Sigmoid colon (tissue), 7 donors: ENCODE measurements around the gene RADX. TPM values are rescaled to one million over a fixed set of nuclear protein-coding genes. Genes with fewer than 3 reads are reported as not detected.

Experiments
- DNase-seq: peaks from one replicate; pipeline ENCODE4 v3.0.0-alpha.2; 2019
- H3K27ac ChIP-seq, 4 donors: fragments of 200-600 bp; sonication (generic); one replicate each; pipeline ENCODE4 v1.5.1; 2016 to 2019; ENCODE audit warnings: mild to moderate bottlenecking in 1 of 4
- H3K27me3 ChIP-seq, 3 donors: fragments of 200-600 bp; sonication (generic); one replicate each; pipeline ENCODE4 v1.5.1; 2019; ENCODE audit warnings: mild to moderate bottlenecking in 1 of 3
- H3K36me3 ChIP-seq, 4 donors: fragments of 200-600 bp; sonication (generic); one replicate each; pipeline ENCODE4 v1.5.1; 2016 to 2019
- H3K4me1 ChIP-seq, 4 donors: fragments of 200-600 bp; sonication (generic); one replicate each; pipeline ENCODE4 v1.5.1; 2017 to 2019
- H3K4me3 ChIP-seq, 4 donors: fragments of 200-600 bp; sonication (generic); one replicate each; pipeline ENCODE4 v1.5.1; 2017 to 2019; ENCODE audit warnings: mild to moderate bottlenecking in 2 of 4, moderate library complexity in 1 of 4
- H3K9me3 ChIP-seq, 4 donors: fragments of 200-600 bp in 3 of 4; sonication (generic) in 3 of 4; one replicate each; pipeline versions ENCODE4 v1.5.1 to v1.6.1; 2013 to 2019
- CTCF ChIP-seq, 4 experiments: fragments of 450-650 bp in 3 of 4; fragments of 200-600 bp in 1 of 4; IDR thresholded peaks; one replicate each; pipeline ENCODE4 v1.5.1; 2016 to 2019; ENCODE audit warnings: antibody characterized with exemption in 4 of 4, mild to moderate bottlenecking in 3 of 4, moderate library complexity in 2 of 4
- EP300 ChIP-seq, 4 donors: sonication (generic); formaldehyde crosslinking; IDR thresholded peaks; one replicate each; pipeline ENCODE4 v1.6.1; 2017; ENCODE audit warnings: antibody characterized with exemption in 4 of 4
- POLR2A ChIP-seq, 2 donors: fragments of 450-650 bp; IDR thresholded peaks; one replicate each; pipeline ENCODE4 v1.6.1; 2016; ENCODE audit warnings: antibody characterized with exemption in 2 of 2, mild to moderate bottlenecking in 2 of 2, moderate library complexity in 2 of 2
- POLR2AphosphoS5 ChIP-seq, 4 donors: sonication (generic); formaldehyde crosslinking; IDR thresholded peaks; one replicate each; pipeline ENCODE4 v1.6.1; 2017; ENCODE audit warnings: antibody characterized with exemption in 4 of 4
- WGBS, 2 donors: extraction: QIAGEN DNeasy Blood & Tissue Kit; methylation state at CpG; one replicate each; pipeline ENCODE4 v1.1.7; 2013; 5-methylcytosine and 5-hydroxymethylcytosine counted together
- intact Hi-C: fragments of 100-400 bp; cut with DNase I; formaldehyde crosslinking; loops from one replicate; pipeline ENCODE4 v1.15.1; 2023
- polyA plus RNA-seq, 3 donors: library from polyadenylated mRNA; stranded (reverse); fragments of 200-250 nt; gene quantifications; one replicate each; pipeline ENCODE4 v1.2.3, GENCODE V29; 2013
- total RNA-seq, 4 donors: library from RNA; depleted of rRNA; stranded (reverse); fragments of >200 nt; gene quantifications; one replicate each; pipeline ENCODE4 v1.1.0, GENCODE V29; 2016
- donor health status: healthy with polysubstance abuse.
- donor health status: Bipolar disorder and iron deficiency.
- donor health status: healthy.

Gene RADX
- total RNA-seq = 1 to 10 TPM; 1.1 to 7.3 (median 3.4) TPM
- under 1 TPM; 0.60 to 0.92 (median 0.92) TPM for polyA plus RNA-seq

GRCh38 chrX:106611679-106612392 lies at the start of gene RADX:
Gene RADX (plus strand): TSS chrX:106611978. CDS start chrX:106612081, 103 bp downstream.
- peaks cover 0 to 4% (median 0%) of the 10 kb centered on the region in 4 donors for H3K4me1 ChIP-seq
- DNase-seq = peak; percentile 88
- intact Hi-C loops = loop anchor here (5.0 kb wide), 1 partner anchor 190 kb away; the partner anchor contains the start of gene TBC1D8B
- no peaks in the 10 kb centered on the region for H3K27me3 ChIP-seq
- peak within 1 kb of the TSS; percentile 33 to 57 (median 52) for H3K4me3 ChIP-seq
- H3K9me3 ChIP-seq = no peaks in the 10 kb centered on the region
- no peaks in the 10 kb centered on the region for H3K36me3 ChIP-seq
- peak within 1 kb of the TSS in 3 of 4 donors; percentile 42 to 48 (median 45) for H3K27ac ChIP-seq
- TF ChIP-seq EP300 (IDR thresholded peaks at IDR 0.05) (no peak), POLR2AphosphoS5 (IDR thresholded peaks at IDR 0.05) (peak; percentile 35 to 72 (median 60))
- WGBS, 2 donors = 1% methylated on average over 46 of the region's 46 CpGs

- H3K9me3 ChIP-seq = no peaks in the 10 kb centered on the region
- intact Hi-C loops = no loop called here
- 65 to 69% methylated on average over 2 of the region's 2 CpGs for WGBS, 2 donors
Observed at GRCh38 chrX:106564986-106565385, 46.8 kb upstream of the RADX start.

GRCh38 chrX:106566362-106566761 lies 45.4 kb upstream of the RADX start:
- TF ChIP-seq EP300 (IDR thresholded peaks at IDR 0.05) (no peak), CTCF (IDR thresholded peaks at IDR 0.05) (no peak), POLR2AphosphoS5 (IDR thresholded peaks at IDR 0.05) (no peak)
- H3K27me3 ChIP-seq = no peaks in the 10 kb centered on the region
- 90 to 93% methylated on average over 8 of the region's 8 CpGs for WGBS, 2 donors
- no peak for DNase-seq
- H3K4me3 ChIP-seq = no peak overlapping the region
- H3K27ac ChIP-seq = no peak overlapping the region
- no peaks in the 10 kb centered on the region for H3K9me3 ChIP-seq
- H3K4me1 ChIP-seq = no peaks in the 10 kb centered on the region
- no peaks in the 10 kb centered on the region for H3K36me3 ChIP-seq
- intact Hi-C loops = no loop called here

More at GRCh38 chrX:106564986-106565385, 46.8 kb upstream of the RADX start:
- TF ChIP-seq POLR2A (IDR thresholded peaks at IDR 0.05) (no peak), POLR2AphosphoS5 (IDR thresholded peaks at IDR 0.05) (no peak), EP300 (IDR thresholded peaks at IDR 0.05) (no peak), CTCF (IDR thresholded peaks at IDR 0.05) (no peak)
- H3K4me1 ChIP-seq = no peaks in the 10 kb centered on the region
- no peaks in the 10 kb centered on the region for H3K27me3 ChIP-seq
- no peaks in the 10 kb centered on the region for H3K36me3 ChIP-seq
- H3K27ac ChIP-seq = no peak overlapping the region
- H3K4me3 ChIP-seq = no peak overlapping the region
- DNase-seq = no peak

GRCh38 chrX:106581856-106582255 lies 29.9 kb upstream of the RADX start:
- no peak for DNase-seq
- Histone ChIP-seq H3K4me3 (no peak overlapping the region), H3K4me1 (no peaks in the 10 kb centered on the region), H3K36me3 (no peaks in the 10 kb centered on the region), H3K27me3 (no peaks in the 10 kb centered on the region), H3K9me3 (peaks cover 0 to 7% (median 0%) of the 10 kb centered on the region in 4 donors), H3K27ac (no peak overlapping the region)
- no peak for TF ChIP-seq CTCF (IDR thresholded peaks at IDR 0.05)
- TF ChIP-seq EP300 (IDR thresholded peaks at IDR 0.05) = no peak
- no peak for TF ChIP-seq POLR2AphosphoS5 (IDR thresholded peaks at IDR 0.05)
- TF ChIP-seq POLR2A (IDR thresholded peaks at IDR 0.05) = no peak
- WGBS, 2 donors = 85 to 93% methylated on average over 1 of the region's 1 CpG
- intact Hi-C loops = no loop called here

- Histone ChIP-seq H3K36me3 (no peaks in the 10 kb centered on the region), H3K27me3 (no peaks in the 10 kb centered on the region), H3K9me3 (no peaks in the 10 kb centered on the region), H3K4me3 (no peak overlapping the region), H3K4me1 (no peaks in the 10 kb centered on the region), H3K27ac (no peak overlapping the region)
- WGBS, 2 donors = 17 to 77% methylated on average over 2 of the region's 2 CpGs
- TF ChIP-seq POLR2A (IDR thresholded peaks at IDR 0.05) = no peak
- no peak for TF ChIP-seq CTCF (IDR thresholded peaks at IDR 0.05)
- intact Hi-C loops = no loop called here
- no peak for DNase-seq
Observed at GRCh38 chrX:106585478-106585877, 26.3 kb upstream of the RADX start.
